ENCODE measurements around the gene LSMEM2.

DNA sequence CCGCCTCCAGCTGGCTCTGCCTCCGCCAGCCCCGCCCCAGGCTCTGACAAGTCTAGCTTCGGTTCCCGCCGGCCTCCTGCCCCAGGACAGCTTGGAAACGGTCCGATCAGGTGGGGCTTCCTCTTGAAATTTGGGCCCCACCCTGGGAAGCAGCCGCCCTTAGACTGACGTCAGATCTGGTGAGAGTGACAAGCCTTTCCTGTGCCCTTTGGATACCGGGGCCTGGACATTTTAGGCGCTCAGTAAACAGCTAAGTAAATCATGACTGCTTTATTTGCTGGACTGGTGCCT is 20.7 kb downstream of the LSMEM2 start:
- no peak for TF ChIP-seq POLR2A (IDR thresholded peaks at IDR 0.05)
- TF ChIP-seq, protein P1, sequence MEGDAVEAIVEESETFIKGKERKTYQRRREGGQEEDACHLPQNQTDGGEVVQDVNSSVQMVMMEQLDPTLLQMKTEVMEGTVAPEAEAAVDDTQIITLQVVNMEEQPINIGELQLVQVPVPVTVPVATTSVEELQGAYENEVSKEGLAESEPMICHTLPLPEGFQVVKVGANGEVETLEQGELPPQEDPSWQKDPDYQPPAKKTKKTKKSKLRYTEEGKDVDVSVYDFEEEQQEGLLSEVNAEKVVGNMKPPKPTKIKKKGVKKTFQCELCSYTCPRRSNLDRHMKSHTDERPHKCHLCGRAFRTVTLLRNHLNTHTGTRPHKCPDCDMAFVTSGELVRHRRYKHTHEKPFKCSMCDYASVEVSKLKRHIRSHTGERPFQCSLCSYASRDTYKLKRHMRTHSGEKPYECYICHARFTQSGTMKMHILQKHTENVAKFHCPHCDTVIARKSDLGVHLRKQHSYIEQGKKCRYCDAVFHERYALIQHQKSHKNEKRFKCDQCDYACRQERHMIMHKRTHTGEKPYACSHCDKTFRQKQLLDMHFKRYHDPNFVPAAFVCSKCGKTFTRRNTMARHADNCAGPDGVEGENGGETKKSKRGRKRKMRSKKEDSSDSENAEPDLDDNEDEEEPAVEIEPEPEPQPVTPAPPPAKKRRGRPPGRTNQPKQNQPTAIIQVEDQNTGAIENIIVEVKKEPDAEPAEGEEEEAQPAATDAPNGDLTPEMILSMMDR (IDR thresholded peaks at IDR 0.05) = no peak
- TF ChIP-seq POLR2AphosphoS5 (IDR thresholded peaks at IDR 0.05) = peak; percentile 32 to 60
- peak in 3 of 4 donors; percentile 28 to 91 (median 86) for TF ChIP-seq EP300 (IDR thresholded peaks at IDR 0.05)
